GM10847 (cell line): ENCODE results near the gene CETP.

Source experiments
- POLR2A ChIP-seq: IDR thresholded peaks from 2 replicates; pipeline ENCODE4 v1.6.1; 2011; ENCODE audit not compliant: insufficient read length; ENCODE audit errors: extremely low read depth

CETP gene

DNA sequence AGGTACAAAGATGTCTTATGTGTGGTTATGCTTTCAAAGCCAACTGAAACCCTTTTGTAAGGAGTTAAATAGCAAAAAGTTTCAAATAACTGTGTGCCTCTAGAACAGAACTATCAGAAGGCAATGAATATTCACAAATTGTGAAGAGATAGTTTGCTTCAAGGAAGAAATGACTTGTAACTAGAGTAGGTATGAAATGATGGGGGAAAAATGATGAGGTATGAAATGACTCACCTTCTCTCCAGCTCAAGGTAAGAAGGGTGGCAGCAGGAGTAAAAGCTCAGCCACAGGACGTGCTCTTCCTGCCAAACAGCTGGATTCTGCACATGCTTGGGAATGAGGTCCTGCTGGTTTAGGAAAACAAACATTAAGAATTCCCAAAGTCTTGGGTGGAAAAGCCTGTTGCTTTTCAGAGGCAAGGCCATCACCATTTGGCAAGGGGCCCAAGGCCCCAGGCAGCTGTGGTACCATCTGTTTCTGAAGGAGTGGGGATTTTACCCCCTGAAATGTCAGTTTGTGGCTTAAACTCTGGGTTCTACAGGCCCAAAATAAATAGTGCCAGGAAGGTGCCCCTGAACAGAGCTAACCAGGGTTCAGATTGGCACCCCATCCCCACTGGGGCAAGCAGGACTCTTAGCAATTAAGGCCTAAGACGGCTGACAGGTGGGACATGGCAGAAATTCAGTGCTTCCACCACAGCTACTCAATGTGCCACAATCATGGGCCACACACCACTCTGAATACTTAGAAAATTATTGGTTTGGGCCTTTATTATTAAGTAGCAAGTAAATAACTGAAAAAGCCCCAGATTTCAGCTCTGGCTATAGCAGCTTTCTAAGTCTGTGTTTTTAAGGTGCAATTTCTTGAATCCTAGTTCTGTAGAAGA is 16.6 kb upstream of the CETP start:
- peak; percentile 32 for TF ChIP-seq POLR2A

DNA sequence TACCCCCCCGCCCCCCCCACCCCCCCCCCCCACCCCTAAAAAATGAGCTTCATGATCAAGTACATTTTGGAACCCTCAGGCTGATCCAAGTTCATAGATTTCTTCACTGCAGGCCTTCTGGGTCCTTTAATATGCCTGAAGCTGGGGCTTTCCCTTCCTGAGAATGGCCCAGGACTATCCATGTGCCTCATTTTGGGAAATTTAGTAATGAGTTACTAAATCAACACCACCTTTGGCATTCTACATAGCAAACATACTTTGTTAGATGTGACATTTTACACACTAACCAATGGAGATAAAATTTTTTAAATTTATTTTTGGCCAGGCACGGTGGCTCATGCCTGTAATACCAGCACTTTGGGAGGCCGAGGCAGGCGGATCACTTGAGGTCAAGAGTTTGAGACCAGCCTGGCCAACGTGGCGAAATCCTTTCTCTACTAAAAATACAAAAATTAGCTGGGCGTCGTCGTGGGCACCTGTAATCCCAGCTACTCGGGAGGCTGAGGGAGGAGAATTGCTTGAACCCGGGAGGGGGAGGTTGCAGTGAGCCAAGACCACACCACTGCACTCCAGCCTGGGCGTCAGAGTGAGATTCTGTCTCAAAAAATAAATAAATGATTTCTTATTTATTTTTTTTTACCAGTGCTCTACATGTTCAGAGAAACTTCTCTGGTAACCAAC is 15.8 kb upstream of the CETP start:
- no peak for TF ChIP-seq POLR2A

DNA sequence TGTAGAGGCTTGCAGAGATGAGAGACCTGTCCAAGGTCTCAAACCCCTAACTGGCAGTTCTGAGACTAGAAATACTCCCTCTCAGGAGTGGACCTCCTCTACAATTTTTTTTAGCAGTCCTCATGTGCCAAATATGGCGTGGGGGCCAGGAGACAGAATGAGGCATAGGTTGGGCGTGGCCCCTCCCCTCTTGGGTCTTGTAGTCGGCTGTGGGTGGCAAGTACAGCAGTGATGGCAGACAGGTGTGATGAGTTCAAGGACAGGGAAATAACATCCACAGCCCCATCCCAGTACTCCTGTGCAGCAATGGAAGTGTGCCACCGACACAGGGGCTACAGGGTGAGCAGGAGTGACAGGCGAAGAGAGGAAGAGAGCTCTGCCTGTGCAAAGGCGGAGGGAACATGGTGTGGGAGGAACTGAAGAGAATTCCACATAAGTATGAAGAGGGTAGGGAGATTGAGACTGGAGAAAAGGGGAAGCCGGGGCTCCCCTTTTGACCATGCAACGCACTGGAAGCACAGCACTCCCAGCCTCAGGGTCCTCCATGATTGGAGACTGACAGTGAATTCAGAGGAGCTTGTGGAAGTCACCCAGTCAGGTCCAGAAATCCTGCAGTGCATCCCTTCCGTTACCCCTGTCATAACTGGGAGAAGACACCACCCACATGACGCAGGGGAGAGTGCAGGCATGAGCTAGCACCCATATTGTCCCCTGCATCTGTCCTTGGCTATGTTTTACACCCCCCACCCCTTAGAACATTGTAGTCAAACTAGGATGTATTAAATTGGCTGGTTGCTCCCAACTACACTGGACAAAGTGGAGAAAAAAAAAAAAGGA is 14.8 kb upstream of the CETP start:
- TF ChIP-seq POLR2A, result no peak

DNA sequence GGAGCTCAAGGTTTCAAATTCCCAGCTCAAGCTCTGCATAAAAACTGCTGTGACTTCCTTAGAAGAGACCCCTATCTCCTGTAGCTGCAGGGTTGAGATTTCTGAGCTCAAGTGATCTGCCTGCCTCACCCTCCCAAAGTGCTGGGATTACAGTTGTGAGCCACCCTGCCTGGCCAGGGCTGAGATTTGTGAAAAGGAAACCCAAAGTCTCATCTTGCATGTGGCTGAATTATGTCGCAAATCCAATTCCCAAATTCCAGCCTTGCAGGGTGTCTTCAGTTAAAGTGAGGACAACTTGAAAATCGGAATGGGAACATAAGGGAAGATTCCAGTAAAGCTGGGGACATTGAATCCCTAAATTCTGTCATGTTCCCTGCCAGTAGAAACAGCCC is 14.2 kb upstream of the CETP start:
- no peak for TF ChIP-seq POLR2A

DNA sequence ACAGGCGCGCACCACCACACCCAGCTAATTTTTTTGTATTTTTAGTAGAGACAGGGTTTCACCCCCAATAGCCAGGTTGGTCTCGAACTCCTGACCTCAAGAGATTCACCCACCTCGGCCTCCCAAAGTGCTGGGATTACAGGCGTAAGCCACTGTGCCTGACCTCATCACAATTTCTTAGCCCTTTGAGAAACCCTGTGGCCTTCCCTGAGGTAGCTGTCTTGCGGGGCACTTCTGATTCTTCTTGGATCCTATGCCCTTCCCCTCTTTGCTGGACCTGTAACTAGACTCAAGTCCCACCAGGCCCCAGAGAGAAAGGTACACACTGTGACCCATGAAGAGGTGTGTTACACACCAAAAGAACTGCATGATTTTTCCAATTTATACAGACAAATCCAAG is 13.5 kb upstream of the CETP start:
- TF ChIP-seq POLR2A, result no peak

DNA sequence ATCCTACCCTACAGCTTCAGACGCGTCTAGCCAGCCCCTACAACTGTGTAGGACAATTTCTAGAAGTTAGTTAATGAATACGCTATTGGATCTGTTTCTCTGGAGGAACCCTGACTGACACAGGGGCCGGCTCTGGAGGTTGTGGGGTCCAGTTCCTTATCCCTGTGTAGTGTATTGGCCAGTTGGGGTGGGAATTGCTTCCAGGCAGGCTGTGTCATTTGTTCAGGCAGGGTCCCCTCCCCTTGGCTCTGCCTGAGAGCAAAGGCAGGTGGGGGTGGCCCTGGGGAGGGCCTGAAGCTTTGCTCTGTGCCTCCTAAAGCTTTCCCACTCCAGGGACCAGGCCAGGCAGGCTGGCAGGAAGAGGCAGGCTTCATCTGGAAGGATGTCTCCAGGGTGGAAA is 11.7 kb upstream of the CETP start:
- TF ChIP-seq POLR2A, result no peak

DNA sequence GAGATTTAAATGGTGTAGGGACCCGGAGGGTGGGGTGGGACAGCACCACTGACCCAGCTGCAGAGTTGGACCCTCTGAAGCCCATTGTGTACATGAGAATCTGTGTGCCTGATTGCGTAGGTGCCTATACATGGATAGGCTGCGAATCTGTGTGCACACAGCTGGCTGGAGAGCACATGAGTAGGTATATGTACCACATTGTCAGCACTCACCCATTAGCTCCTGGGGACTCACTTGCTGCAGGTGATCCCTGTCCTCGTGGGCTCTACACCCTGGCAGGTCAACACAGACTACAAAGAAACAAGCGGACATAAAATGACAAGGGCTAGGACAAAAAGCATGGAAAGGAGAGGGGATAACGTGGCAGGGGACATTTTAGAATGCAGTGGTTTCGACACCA is 11.3 kb upstream of the CETP start:
- TF ChIP-seq POLR2A, result no peak

DNA sequence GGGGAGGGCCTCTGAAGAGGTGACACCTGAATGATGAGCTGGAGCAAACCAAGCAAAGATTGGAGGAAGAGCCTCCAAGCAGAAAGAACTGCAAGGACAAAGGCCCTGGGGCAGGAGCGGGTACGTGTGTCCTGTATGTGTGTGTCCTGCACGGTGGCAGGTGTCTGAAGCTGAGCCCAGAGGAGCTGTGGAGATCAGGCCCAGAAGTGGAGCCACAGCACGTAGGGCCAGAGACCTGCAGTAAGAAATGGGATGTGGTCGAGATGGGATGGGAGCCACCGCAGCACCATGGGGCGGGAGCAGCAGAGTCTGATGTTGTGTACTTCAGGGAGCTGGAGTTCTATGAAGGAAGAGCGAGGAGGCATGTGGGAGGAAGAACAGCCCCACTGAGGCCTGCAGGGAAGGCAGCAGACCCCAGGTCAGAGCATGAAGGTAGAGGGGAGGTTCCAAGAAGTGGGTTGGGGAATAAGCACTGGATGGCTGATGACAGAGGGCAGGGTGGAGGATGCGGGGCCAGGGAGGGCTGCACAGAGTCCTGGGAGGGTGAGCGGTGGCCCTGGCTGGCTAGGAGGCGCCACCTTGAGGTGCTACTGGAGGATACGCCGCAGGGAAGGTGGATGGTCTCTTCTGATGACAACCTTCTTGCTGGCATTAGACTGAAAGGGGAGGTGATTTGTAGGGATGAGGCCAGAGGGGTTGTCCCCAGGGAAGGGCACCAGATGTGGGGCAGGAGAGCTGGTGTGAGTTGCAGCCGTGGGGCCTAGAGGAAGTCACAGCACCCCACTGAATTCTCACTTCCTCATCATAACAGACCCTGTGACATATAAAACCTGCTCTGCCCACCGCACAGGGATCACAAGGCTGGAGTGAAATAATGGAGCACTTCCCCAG is 10.6 kb upstream of the CETP start:
- TF ChIP-seq POLR2A, result no peak

DNA sequence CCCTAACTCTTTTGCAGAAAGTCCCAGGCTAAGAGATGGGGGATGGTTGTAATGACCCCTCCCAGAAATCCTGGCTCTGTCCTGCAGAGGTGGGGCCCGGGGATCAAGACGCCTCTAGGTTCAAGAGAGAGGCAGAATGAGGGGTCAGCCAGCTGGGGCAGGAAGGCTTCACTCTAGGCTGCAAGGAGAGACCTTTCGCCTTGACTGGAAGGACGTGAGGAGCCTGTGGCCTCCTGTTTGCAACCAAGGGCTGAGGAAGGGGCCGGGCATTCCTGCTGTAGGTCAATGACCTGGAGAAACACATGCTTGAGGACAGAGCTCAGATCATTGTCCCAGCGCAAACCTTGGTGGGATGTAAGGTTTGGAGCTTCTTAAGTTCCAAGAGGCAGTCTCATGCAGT is 8.7 kb upstream of the CETP start:
- TF ChIP-seq POLR2A, result no peak

DNA sequence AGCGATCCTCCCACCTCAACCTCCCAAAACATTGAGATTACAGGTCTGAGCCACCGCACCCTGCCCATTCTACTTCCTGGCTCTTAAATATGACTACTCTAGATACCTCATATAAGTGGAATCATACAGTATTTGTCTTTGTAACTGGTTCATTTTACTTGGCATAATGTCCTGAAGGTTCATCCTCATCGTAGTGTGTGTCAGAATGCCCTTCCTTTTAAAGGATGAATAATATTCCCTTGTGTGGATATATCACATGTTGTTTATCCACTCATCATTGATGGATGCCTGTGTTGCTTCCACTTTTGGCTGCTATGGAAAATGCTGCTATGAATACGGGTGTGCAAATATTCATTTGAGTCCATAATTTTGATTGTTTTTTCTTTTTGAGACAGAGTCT is 5.7 kb upstream of the CETP start:
- TF ChIP-seq POLR2A, result no peak

DNA sequence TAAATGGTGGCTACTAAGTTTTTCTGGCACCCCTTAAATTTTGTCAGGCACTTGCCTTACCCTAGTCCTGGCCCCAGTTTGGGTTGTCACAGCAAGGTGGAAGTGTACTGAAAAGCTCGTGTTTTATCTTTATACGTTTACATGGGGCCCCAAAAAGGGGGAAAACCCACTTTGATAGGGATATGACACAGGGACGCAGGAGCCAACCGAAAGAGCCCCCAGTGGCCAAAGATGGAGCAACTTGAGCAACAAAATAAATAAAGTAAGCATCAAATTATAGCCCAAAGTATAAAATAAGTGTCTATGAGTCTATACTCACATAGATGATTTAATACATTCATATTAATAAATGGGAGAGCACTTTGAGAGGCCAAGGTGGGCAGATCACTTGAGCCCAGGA is 5.0 kb upstream of the CETP start:
- no peak for TF ChIP-seq POLR2A

DNA sequence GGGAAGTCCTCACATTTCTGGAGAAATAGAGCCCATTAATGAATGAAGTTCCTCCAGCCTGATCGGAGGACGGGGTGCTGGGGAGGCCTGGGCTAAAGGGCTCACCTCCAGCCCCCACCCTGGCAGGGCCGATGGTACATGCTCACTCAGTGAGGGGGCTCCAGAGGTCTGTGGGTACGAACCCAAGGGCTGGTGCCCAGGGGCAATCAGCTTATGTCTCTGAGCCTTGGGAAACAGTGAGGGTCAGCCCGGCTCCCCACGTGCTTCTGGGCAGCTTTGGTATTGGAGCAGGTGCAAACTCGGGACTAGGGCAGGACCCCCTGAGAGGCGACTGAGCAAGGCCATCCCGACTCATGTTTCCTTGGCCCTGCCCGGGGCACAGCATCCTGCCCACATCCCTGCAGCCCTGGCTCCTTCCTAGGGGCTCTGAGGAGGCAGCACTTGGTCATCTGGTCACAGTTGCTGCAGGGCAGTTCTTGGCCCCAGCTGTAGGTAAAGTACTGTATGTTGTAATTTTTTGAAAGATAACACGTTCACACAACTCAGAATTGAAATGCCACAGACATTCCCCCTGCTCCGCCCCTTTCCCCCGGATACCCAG is 969 bp upstream of the CETP start:
- no peak for TF ChIP-seq POLR2A

DNA sequence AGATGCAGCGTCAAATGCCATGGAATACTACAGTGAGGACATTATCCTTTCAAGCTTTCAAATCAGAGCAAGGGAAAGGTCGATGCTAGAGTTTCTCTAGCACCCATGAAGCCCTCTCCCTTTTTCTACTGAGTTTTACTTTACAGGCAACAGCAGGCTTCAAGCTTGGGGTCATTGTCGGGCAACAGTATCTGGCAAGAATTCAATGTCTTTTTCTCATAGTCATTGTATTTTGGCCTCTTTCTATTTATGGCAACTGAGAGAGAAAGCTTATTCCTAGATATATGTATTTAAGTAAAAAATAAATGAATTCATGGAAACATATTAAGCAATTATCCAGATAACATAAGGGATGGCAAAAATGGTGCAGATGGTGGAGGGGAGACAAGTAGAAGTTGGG is 364 bp upstream of the CETP start:
- no peak for TF ChIP-seq POLR2A
